HL-60/S4 treated with retinoic acid at 250 ng/mL for 4 days and 3 days (cell line): ENCODE measurements around the gene RPS2.

Source experiments
- in situ Hi-C: fragments of 300-500 bp; cut with MboI; formaldehyde crosslinking; loops from 2 replicates; pipeline ENCODE4 v1.7.0; 2022; ENCODE audit warnings: low sequenced_read_pairs

RPS2 gene

DNA sequence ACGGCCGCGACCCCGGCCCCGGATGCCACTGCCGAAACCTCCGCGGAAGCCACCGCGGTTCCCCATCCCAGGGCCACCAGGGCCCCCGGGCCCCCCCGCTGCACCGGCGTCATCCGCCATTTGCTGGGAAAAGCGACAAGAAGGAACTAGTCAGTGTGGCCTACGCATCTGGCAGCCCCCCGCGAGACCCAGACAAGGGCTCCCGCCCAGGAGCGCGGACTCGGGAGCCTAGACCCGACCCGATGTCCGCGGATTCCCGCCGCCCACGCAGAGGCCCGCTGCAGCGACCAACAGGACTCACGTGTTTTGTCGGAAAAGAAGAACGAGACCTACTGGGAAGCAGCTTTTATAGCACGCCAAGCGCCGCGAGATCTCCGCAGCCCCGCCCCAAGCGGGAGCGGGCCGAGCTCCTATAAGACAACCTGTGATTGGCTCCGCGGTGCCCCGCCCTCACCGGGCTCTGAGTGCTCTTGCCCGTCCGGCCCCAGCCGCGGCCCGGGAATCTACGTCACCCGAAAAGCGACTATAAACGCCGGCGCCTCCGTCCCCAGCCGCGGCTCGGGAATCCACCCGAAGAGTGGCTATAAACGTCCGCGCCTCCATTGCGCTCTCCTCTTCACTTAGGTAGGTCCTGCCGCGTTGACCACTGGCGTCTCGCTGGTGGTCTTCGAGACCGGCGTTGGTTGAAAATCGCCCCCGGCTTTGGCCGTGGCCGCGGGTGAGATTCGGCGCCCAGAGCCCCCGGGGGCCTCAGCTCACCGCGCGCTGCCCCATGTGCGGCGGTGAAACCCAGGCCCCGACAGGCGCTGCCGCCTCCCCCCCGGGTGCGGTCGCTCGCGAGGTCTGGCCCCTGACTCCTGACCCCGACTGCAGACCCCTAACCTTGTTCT, at the start of gene RPS2:
TSS of gene RPS2 (minus strand) at position 321 of the 890 bp plus-strand sequence. CDS start at position 120, 201 bp downstream.
- in situ Hi-C loops: no loop called here

DNA sequence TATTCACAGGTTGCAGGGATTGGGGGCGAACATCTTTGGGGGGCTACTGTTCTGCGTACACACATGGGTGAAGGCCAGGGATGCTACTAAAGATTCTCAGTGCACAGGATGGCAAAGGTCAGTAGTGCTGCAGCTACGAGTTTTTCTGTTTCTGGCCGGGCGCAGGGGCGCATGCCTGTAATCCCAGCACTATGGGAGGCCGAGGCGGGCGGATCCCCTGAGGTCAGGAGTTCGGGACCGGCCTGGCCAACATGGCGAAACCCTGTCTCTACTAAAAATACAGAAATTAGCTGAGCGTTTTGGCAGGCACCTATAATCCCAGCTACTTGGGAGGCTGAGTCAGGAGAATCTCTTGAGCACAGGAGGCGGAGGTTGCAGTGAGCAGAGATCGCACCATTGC, 48.9 kb upstream of the RPS2 start:
- in situ Hi-C loops: loop anchor here (25.0 kb wide), 1 partner anchor 474 kb away; the partner anchor contains the start of gene TBC1D24

DNA sequence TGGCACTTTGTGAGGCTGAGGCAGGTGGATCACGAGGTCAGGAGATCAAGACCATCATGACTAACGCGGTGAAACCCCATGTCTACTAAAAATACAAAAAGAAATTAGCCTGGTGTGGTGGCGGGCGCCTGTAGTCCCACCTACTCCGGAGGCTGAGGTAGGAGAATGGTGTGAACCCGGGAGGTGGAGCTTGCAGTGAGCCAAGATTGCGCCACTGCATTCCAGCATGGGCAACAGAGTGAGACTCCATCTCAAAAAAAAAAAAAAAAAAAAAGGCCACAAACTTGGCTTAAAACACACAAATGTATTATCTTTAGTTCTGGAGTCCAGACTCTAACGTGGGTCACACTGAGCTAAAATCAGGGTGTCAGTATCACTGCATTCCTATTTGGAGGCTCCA, 47.1 kb upstream of the RPS2 start:
- in situ Hi-C loops: loop anchor here (25.0 kb wide), 1 partner anchor 476 kb away; the partner anchor contains the start of gene TBC1D24

DNA sequence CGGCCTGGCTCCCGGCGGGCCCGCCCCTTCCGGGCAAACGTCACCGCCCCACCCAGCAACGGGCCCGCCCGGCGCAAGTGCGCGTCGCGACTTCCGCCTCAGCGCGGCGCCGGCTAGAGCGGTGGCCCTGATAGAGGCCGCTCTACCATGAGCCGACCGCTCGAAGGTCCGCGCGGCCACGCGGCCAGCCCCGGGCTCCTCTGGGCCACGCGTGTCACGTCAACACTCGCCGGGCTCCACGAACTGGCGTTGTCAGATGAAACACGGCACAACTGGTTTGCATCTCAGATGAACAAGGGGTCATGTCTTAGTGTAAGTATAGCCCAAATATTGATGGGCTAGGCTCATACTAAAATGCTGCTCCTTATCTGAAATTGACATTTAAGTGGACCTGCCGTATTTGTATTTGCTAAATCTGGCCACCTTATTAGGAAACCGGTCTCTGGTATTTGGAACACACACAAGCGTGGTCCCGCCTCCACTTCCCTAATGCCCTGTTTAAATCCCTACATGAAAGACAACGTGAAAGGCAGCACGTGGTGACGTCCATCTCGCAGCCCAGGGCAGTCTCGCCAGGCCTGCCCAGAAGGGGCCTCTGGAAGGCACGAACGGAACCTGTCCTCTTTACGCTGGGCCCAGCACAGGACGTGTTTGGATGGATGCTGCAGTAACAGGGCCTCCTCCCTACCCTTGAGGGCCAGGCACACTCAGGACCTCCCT, 45.3 kb upstream of the RPS2 start, which contains the start of gene ZNF598:
TSS of gene ZNF598 (minus strand) at position 31 of the 720 bp plus-strand sequence.
- in situ Hi-C loops: loop anchor here (25.0 kb wide), 1 partner anchor 477 kb away; the partner anchor contains the start of gene TBC1D24

DNA sequence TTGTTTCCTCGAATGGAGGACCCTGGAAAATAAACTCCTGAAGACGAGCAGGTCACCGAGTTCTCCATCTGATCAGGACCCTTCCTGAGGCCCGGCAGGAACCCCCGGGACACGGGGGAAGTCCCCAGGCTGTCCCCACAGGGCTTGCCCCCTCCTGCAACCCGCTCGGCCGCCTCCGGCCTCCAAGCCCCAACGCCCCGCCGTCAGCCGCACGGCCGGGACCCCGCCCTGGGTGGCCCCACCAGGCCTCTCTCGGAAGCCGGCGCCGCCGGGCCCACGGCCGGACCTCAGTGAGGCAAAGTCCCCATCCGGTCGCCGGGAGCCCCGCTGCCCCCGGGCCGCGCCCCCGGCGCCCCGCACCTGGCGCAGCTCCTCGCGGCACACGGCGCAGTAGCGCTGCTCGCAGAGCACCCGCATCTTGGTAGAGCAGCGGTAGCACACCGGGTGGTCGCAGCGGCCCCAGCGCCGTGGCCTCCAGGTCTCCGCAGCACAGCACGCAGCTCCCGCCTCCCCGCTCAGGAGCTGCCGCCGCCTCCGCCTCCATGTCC, 44.6 kb upstream of the RPS2 start:
- in situ Hi-C loops: loop anchor here (25.0 kb wide), 1 partner anchor 478 kb away; the partner anchor contains the start of gene TBC1D24

DNA sequence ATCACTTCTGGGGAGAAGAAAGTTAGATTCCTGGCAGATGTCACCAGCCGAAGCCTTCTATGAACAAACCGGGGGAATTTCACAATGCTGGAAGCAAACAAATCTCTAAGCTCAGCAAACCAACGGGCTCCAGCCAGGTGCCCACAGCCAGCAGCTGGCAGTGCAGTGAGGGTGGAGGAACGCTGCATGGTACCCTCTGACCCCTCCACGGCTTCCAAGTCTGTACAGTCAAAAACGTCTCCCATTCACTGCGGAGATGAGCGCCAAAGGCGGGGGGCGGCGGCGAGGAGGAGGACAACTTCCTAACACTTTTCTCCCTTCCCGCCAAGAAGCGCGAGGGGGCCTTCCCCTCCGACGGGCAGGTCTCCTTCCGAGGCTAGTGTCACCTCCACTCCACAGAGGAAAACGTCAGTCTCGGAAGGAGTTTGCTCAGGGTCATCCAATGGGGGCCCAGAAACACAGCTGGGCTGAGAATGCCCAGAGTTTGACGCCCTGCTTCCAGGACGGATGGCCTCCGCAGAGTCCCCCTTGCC, 44.1 kb upstream of the RPS2 start:
- in situ Hi-C loops: loop anchor here (25.0 kb wide), 1 partner anchor 479 kb away; the partner anchor contains the start of gene TBC1D24

DNA sequence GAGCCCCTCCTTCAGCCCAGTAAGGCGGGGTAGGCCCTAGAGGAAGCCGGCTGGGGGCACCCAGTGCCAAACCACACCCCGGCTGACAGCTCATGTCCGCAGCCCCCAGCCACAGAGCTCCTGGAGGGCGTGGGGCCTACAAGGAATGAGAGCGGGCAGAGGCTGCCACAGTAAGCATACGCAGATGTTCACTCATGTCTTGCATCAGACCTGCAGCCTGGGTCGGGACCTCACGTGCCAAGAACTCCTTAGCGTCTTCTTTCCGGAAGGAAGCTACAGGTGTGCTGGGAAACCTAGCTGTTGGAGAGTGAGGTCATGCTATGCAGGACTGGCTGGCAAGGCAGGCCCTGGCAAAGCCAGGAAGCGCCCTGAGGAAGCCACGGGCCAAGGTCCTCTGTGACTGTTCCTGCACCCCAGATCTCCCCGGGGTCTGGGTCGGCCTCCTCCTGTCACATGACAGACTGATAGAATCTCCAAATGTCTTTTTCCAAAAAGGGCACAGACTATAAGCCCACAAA, 43.4 kb upstream of the RPS2 start:
- in situ Hi-C loops: loop anchor here (25.0 kb wide), 1 partner anchor 479 kb away; the partner anchor contains the start of gene TBC1D24

DNA sequence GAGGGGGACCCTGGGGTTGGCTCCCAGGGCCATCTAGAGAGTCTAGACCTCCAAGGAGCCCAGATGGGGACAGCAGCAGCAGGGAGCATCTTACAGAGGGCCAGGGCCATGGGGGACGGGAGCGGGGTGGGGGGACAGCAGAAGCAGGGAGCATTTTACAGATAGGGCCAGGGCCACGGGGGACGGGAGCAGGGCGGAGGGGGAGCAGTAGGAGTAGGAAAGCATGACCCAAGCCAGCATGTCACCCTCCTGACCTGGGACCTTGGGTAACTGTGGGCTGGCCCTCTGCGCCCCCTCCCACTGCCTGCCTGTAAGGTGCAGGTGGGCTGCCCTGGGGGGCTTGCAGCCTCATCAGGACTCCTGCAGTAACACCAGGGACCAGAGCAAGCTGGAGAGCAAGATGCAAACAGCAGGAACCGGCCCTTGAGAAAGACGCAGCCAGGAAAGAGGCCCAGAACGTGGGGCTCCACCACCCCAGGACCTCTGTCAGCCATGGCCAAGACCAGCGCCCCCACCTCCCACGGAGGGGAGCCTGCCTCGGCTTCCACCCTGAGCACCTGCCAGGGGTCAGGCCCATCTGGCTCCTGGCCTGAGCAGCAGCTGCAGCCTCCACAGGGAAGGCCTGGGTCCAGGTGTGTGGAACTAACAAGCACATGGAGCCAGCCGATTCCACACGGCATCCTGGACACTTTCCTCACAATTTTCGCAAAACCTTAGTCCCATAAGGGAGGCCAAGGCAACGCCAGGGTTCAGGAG, 42.6 kb upstream of the RPS2 start:
- in situ Hi-C loops: loop anchor here (25.0 kb wide), 1 partner anchor 480 kb away; the partner anchor contains the start of gene TBC1D24

DNA sequence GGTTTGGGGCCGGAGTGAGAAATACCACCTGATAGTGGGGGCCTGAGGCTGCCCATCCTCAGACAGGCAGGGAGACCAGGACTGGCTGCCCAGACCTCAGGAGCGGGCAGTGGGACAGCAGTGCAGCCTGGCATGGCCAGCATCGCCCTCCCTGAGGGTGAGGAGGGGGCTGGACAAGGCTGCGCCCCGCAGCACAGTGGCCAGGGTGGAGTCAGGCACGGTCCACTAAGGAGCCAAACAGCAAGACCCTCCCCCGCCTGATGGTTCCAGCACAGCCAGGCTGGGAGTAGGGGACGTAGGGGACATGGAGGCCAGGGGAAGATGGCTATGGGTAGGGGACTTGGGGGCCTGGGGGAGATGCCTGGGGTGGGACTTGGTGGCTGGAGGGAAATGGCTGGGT, 41.7 kb upstream of the RPS2 start:
- in situ Hi-C loops: loop anchor here (25.0 kb wide), 1 partner anchor 481 kb away; the partner anchor contains the start of gene TBC1D24

DNA sequence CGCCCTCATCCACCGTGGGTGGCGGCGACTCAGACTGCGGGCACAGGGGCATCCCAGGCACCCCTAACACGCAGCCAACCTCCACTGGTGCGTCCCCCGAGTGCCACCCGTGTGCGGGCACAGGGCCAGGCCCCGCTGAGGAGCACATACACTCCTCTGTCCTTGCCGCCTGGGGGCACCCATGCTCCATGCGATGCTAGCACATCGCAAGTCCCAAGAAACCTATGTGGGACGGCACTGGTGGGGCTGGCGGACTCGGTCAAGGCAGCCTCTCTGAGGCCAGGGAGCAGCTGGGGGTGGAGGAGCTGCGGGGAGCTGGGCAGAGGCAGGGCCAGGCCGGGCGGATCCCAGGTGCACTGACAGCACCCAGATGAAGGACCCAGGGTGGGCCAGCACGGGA, 41.0 kb upstream of the RPS2 start:
- in situ Hi-C loops: loop anchor here (25.0 kb wide), 1 partner anchor 482 kb away; the partner anchor contains the start of gene TBC1D24

DNA sequence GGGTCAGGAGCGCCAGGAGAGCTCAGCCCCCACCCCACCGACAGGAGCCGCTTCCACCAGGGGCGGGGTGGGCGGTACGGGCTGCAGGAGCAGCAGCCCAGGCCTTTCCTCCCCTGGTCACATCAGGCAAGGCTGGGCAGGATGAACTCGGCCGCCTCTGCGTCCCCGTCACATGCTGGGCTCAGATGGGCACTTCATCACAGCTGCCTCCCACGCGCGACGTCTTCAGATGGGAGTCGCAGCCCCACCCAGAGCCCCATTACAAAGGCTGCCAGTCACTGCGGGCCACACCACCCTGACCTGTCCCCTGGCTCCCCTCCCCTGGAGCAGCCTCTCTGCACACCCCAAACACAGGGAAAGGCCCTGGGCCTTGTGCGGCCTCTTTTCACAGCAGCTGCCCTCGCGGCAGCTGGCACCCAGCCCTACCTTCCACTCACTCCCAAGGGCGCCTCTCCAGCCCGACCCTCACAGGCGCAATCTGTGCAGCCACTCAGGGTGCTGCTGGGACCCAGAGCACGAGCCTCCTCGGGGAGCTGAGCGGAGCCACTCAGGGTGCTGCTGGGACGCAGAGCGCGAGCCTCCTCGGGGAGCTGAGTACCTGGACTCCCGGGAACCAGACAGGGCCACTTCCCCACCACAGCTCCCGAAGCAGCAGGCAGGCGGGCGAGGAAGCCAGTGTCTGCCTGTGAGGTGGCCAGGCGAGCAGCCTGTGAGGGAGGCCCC, 40.3 kb upstream of the RPS2 start:
- in situ Hi-C loops: loop anchor here (25.0 kb wide), 1 partner anchor 482 kb away; the partner anchor contains the start of gene TBC1D24

DNA sequence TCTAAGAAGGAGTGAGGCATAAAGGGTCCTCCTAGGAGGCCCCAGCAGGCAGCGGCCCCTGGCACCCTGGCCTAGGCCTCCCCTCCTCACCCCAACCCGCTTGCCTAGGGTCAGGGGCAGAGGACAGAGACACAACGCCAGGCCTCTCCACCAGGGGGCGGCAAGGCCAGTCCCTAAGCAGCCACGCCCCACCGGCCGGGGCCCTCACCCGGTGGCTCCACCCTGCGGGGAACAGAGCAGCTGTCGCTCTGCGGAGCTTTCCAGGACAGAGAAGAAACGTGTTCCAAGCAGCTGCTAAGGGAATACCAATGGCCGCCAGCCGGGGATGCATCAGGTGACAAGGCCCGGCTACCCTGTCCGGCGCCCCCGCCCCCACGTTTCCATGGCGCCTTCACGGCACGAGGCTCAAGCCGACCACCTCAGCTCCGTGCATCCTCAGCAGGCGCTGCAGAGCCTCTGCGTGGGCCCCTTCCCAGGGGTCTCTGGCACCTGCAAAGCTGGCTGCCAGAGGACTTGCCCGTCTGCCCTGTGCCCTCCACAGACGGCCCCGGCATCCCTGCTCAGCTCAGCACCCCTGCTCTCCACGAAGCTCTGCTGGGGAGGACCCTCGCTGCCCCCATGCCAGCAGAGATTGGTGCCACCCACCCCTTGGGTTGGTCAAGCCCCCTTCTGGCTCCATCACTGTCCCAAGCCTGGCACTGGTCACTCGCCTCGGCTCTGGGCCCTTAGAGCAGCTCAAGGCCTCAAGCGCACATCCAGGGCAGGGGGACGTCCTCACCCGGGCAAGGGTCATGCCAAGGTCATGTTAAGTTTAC, 39.4 kb upstream of the RPS2 start:
- in situ Hi-C loops: loop anchor here (25.0 kb wide), 1 partner anchor 483 kb away; the partner anchor contains the start of gene TBC1D24

DNA sequence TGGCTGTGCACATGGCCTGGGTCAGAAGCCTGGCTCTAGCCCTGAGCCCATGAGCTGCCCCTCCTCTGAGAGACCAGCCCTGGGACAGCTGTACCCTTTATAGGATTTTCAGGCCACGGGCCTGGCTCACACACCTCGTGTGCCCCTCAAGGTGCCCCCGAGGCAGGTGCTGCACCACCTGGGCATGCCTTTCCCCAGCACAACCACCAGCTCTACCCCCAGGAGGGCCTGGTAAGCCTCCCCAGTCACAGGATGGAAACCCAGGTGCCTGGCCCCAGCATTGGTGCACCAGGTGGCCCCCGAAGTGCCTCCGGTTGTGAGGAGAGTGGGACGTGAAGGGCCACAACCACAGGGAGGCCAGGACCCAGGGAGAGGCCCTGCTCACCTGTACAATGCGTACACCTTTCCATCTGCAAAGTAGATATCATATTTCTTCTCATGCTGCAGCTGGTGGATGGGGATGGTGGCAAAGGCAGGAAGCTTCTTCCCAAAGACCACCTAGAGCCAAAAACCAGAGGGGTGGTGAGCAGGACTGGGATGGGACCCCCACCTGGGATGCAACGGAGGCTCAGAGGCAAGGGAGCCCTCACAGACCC, 38.7 kb upstream of the RPS2 start:
- in situ Hi-C loops: loop anchor here (25.0 kb wide), 1 partner anchor 484 kb away; the partner anchor contains the start of gene TBC1D24

DNA sequence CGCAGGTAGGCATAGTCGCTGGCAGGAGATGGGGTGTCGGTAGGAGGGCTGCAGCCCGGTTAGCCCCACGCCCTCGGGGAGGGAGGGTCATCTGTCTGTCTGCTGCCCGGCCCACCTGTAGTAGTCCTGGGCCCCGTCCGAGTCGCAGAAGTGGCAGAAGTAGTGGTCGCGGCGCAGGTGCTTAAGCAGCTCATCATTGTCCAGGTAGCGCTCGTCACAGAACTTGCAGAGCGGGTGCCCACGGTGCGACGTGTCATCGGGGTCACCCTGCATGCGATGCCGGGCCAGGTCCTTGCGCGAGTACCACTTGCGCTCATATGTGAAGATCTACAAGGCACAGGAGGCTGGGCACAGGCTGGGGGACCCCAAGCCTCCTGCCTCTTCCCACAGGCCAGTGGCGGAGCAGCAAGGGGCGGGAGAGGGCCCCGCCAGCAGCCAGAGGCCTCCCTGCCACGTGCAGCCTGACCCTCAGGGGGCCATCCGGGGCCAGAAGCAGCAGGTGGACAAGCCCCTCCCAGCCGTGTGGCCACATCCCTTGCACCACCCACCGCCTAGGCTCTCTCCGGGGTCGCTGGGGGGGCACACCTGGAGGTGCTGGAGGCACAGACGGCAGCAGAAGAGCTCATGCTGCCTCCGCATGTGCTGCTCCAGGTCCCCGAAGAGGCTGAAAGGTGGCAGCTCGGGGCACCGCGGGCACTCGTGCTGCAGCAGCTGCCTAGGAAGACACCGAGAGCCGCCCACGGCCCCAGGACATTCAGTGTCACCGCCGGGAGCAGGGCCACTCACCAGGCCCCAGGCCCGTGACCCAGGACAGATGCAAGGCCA, 38.0 kb upstream of the RPS2 start:
- in situ Hi-C loops: loop anchor here (25.0 kb wide), 1 partner anchor 485 kb away; the partner anchor contains the start of gene TBC1D24

DNA sequence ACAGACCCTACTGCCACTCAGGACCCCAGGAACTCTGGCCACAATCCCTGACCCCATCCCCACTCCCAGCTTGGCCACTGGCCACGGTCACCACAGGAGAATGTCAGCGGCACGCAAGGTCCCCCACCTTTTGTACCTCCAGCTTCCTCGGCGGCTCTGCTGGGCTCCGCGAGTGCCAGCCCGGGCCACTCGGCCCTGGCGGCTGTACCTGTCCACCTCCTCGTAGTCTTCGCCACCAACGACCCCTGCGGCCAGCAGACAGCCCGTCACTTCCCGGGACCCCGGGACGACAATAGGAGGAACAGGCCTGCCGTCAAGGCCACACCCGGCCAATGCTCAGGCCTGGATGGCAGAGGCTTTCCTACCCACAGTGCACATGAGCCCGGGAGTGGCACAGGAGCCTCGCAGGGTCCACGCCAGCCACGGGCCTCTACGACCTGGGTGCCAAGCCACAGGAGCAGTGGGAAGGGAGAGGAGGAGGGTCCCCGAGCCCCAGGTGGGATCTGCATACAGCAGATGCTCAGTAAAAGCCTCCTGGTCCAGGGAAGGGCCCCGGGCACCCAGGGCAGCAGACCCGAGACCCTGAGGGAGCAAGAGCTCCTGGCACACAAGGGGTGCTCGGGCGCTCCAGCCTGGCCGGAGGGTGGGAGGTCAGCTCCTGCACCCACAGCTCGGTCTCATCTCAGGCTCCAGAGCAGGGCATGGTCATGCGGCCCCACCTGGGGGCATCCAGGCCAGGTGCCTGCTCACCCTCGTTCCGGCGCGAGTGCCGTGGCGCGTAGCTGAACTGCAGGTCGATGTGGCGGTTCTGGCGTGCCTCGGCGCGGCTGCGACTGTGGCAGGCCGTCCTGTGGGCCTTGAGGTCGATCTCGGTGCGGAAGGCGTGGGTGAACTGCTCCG, 37.1 kb upstream of the RPS2 start:
- in situ Hi-C loops: loop anchor here (25.0 kb wide), 1 partner anchor 486 kb away; the partner anchor contains the start of gene TBC1D24
